Measurements from ENCODE around the gene PHTF1.

The PHTF1 gene

GRCh38 chr1:113662101-113662500 lies 97.2 kb downstream of the PHTF1 start:
- DNase-seq: no peak

GRCh38 chr1:113660088-113660487 lies 99.2 kb downstream of the PHTF1 start:
- no peak for DNase-seq

- no peak for DNase-seq
Observed at GRCh38 chr1:113659556-113659955, 99.7 kb downstream of the PHTF1 start.

- no peak for DNase-seq
Observed at GRCh38 chr1:113659035-113659434, 100.3 kb downstream of the PHTF1 start.

- no peak for DNase-seq
Observed at GRCh38 chr1:113657556-113658063, 101.7 kb downstream of the PHTF1 start.

- DNase-seq: no peak
Observed at GRCh38 chr1:113657126-113657525, 102.2 kb downstream of the PHTF1 start.

GRCh38 chr1:113654883-113655282 lies 104.4 kb downstream of the PHTF1 start:
- DNase-seq: no peak

GRCh38 chr1:113653741-113654140 lies 105.5 kb downstream of the PHTF1 start:
- no peak for DNase-seq

- DNase-seq: no peak
Observed at GRCh38 chr1:113652771-113653170, 106.5 kb downstream of the PHTF1 start.

- no peak for DNase-seq
Observed at GRCh38 chr1:113648478-113648877, 110.8 kb downstream of the PHTF1 start.

- DNase-seq: no peak
Observed at GRCh38 chr1:113647164-113647563, 112.1 kb downstream of the PHTF1 start.

All from activated CD4-positive, alpha-beta T cell treated with anti-CD3 and anti-CD28 coated beads for 4 hours (primary cell).